Activated CD8-positive, alpha-beta memory T cell treated with anti-CD3 and anti-CD28 coated beads for 36 hours (primary cell): ENCODE data around the gene AMDHD1. TPM values are rescaled to one million over a fixed set of nuclear protein-coding genes. Genes with fewer than 3 reads are reported as not detected.

ENCODE experiments used
- CTCF ChIA-PET: fragments of 350-600 bp; sonication (Branson Sonifier 250); formaldehyde crosslinking; loops from one replicate; lab custom pipeline; 2021; ENCODE audit warnings: antibody characterized with exemption; lab: Charles Lee
- POLR2A ChIA-PET: fragments of 350-600 bp; sonication (Branson Sonifier 250); formaldehyde crosslinking; loops from one replicate; lab custom pipeline; 2021; ENCODE audit warnings: antibody characterized with exemption; lab: Charles Lee
- total RNA-seq, 2 experiments: library from RNA; stranded (reverse); gene quantifications; one replicate each; pipeline ENCODE4 v1.2.3, GENCODE V29; 2021

The AMDHD1 gene
- total RNA-seq, 2 experiments from 2014 or later, result 1.7 to 2.6 TPM

DNA sequence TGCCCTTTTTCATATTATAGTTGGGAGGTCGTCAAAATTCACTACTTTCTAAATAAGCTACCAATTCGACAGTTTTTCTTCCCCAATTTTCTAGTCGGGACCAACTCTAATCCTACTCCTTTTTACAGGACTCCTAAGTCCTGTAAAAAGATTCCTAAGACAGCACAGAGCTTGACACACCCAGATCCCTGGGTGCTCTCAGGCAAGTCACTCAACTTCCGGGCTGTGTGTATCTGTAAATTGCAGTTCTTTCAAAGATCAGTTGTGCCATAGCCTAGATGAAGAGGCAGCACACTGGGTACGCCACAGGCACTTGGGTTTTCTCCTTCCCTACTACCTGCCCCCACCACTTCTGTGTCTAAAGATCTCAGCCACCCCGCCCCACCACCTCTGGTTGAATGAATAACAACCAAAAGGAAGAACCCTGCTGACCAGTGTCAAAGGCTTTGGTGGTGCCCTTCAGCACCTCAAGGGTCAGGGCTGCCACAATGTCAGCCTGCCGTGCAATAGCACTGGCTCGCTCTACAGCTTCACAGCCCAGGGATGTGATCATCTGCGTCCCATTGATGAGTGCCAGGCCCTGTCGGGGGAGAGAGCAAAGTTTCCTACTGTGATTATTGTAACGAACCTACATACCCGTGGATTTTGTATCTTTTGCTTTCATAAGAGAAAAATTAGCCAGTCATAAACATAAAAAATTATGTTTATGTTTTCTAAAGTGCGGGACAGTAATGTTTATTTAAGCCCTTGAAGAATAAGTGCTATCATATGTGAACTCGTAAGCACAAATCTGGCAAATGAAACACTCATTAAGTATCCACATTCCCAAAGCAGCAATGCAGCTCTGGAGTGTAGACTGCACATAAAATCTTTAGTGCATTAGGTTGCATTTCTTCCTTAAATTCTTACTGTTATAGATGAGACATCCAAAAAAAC lies 43.8 kb downstream of the AMDHD1 start:
- POLR2A ChIA-PET, result no interaction called here

DNA sequence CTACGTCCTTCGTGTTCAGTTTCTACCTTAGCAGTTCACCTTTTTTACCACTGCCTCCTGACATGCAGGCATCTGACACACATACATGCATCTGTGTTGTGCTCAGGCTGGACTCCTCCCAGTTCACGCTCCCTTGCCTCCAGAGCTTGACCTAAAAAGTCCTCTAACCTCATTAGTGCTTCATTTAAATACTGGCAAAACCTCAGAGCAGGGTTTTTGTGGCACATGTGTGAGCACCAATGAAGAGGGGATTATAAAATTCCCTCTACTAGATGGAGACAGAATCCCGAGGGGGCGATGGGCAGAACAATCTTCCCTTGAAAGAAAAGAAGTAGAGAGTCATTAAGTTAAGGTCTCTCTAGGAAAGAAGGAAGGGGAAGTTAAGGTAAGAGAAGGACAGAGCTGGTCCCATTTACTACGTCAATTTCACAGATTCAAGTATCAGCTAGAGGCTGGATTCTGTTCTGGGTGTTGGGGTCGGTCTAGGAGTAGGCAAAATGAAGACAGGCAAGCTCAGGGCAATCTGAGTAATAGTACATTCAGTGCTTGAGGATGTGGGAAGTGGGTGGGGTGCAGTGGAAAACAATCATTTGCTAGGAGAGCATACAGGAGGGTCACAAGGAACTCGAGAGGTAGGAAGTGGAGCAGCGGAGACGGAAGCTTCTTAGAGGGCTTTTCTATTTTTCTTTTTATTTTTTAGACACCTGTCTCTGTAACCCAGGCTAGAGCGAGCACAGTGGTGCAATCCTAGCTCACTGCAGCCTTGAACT lies 45.6 kb downstream of the AMDHD1 start:
- POLR2A ChIA-PET, result no interaction called here

More for the DNA sequence above, 43.8 kb downstream of the AMDHD1 start:
- CTCF ChIA-PET, result no interaction called here

DNA sequence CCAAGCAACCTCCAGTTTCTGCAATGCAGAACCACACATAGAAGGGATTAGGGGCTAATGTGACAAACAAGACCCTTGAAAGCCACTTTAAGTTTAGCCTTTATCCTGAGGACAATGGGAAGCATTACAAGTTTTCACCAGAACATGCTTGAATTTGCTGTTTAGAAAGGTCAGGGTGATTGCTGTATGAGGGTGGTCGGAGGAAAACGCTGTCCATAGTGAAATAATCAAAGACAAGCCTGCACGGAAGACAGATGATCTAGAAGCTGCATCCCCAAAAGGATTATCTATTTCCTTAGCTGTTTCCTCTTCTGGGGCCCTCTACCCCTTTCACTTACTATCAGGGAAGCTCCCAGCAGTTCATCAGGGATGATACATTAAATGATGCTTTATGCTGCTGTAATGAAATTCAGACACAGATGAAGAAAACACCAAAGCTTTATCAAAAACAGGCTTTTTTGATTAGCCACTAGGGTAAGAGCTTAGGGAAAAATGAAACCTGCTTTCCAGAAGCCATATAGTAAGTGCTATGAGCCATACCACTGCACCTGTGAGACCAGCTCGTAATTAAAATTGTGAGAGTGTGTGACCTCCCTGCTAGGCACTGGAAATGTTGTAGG lies 46.5 kb downstream of the AMDHD1 start:
- ChIA-PET CTCF (interaction anchor here (0.5 to 0.9 kb wide), 2 partner anchors 48 to 470 kb away, joined by 3 read pairs; no protein-coding TSS in a partner anchor), POLR2A (no interaction called here)

More for the DNA sequence above, 45.6 kb downstream of the AMDHD1 start:
- CTCF ChIA-PET, result interaction anchor here (0.9 kb wide), 1 partner anchor 48 kb away, joined by 3 read pairs; no protein-coding TSS in a partner anchor

- ChIA-PET POLR2A (no interaction called here), CTCF (interaction anchor here (0.5 to 1.2 kb wide), 2 partner anchors 73 to 470 kb away, joined by 3 read pairs; no protein-coding TSS in a partner anchor)
These were observed 47.0 kb downstream of the AMDHD1 start for GRCh38 chr12:95990136-95990535.

DNA sequence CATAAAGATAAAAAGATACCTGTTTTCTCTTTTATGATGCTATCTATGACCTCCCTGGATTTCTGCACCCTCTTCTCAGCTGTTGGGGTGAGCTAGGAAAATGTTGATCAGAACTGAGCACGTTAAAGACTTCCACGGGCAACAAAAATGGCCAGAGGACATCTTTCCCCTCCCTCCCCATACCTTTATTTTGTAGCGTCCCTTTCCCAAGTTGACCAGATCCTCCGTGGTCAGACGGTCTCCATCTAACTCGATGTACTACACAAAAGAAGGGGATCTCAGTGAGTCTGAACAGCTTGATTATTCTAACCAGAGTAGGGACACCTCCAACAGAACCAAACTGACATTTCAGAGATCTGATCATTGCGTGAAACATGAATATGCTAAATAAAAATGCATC lies 50.8 kb downstream of the AMDHD1 start:
- ChIA-PET POLR2A (no interaction called here), CTCF (interaction anchor here (0.6 kb wide), 1 partner anchor 399 kb away, joined by 5 read pairs; no protein-coding TSS in a partner anchor)

DNA sequence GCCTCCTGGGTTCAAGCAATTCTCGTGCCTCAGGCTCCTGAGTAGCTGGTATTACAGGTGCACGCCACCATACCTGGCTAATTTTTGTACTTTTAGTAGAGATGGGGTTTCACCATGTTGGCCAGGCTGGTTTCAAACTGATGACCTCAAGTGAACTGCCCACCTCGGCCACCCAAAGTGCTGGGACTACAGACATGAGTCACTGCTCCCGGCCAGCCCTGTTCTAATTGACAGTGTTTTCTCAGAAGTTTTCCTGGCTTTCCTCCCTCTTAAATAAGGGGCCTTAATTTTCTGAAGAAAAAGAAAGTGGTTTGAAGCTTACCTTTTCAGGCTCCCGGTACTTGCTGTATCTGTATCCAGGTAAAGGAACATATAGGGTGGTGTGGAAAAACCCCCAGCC lies 51.3 kb downstream of the AMDHD1 start:
- ChIA-PET CTCF (no interaction called here), POLR2A (no interaction called here)

GRCh38 chr12:95995238-95996031 lies 52.3 kb downstream of the AMDHD1 start:
- ChIA-PET POLR2A (no interaction called here), CTCF (no interaction called here)

DNA sequence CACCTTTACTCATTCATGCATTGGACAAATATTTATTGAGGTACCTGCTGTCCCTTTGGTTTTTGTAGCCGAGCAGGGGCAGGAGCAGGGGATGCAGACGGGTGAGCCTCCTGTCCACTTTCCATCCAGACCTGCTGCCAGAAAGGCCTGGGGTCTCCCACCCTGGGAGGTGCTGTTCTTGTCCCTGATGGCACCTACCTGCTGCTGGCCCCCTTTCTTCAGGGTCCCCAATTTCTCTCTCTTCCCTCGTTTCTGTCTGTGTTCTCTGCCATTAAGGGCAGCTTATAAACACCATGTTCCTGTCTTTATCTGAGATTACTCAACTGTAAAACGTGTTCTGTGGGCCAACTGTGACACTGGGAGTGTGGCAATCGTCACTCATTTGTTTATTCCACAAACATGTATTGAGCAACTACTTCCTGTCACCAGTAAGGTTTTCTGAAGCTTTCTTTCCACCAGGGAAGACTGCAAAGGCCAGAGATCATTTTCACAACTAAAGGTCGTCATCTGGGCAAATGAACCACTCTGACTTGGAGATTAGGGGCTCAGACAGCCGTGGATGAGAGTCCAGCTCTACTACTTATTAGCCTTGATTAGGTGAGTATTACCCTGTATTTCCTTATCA lies 53.0 kb downstream of the AMDHD1 start, which contains the start of gene HAL:
TSS of gene HAL (minus strand) at position 311 of the 625 bp plus-strand sequence. CDS start 434 bp downstream, outside the sequence.
- CTCF ChIA-PET, result interaction anchor here (2.9 kb wide), 1 partner anchor 77 kb away, joined by 16 read pairs; no protein-coding TSS in a partner anchor
- POLR2A ChIA-PET, result no interaction called here

GRCh38 chr12:95997276-95997675 lies 54.1 kb downstream of the AMDHD1 start:
- POLR2A ChIA-PET, result no interaction called here

DNA sequence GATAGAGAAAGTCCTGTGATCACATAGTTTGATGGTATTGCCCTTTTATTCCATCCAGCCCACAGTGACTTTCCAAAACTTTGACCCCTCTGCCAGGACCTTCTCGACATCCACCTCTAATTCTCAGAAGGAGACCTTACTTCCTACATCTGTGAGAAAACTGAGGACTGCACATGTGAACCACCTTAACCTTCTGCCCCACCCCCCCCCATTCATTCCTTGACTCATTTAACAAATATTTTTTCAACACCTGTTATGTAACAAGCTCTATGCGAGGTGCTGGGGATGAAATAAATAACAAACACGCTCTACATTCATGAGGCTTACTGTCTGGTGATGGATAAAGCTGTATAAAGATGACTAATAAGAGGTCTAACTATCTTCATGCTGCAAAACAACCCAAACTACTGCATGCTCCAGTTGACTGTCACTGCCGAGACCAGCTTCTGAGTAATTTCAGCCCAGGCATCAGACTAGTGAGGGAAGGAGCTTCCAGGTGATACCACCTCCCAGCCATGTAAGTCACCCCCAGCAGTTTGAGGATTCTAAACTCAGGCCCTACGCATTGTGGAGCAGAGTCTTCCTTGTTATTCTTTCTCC lies 54.9 kb downstream of the AMDHD1 start:
- ChIA-PET CTCF (interaction anchor here (0.5 to 2.9 kb wide), 10 partner anchors 14 to 356 kb away, joined by 3 to 16 read pairs (median 4); partner anchors contain the start of gene AMDHD1), POLR2A (interaction anchor here (0.7 to 0.8 kb wide), 2 partner anchors 54 to 79 kb away, joined by 3 read pairs; no protein-coding TSS in a partner anchor)

More at GRCh38 chr12:95997276-95997675, 54.1 kb downstream of the AMDHD1 start:
- CTCF ChIA-PET, result interaction anchor here (2.9 kb wide), 1 partner anchor 79 kb away, joined by 16 read pairs; no protein-coding TSS in a partner anchor

GRCh38 chr12:95998611-95999286 lies 55.6 kb downstream of the AMDHD1 start:
- ChIA-PET POLR2A (interaction anchor here (0.7 to 0.8 kb wide), 2 partner anchors 55 to 80 kb away, joined by 3 read pairs; no protein-coding TSS in a partner anchor), CTCF (interaction anchor here (0.5 to 2.9 kb wide), 13 partner anchors 13 to 357 kb away, joined by 3 to 16 read pairs (median 3); partner anchors contain the start of gene AMDHD1)

DNA sequence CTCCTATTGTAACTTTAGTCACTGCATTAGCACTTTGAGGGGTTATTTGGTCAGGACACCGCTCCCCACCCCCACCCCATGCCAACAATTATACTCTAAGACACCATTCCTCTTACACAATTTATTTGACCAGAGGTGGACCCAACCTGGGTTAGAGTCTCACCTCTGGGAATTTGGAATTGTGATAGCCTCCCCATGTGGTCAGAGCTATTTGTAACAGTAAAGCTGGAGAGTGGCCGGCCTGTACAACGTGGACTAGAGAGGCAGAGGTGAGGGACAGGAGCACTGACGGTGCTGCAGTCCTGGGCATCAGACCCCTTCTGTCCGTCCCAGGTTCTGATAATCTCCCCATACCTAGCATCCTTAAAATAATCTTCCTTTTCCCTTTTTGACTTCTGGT lies 56.4 kb downstream of the AMDHD1 start:
- ChIA-PET CTCF (interaction anchor here (1.0 to 1.5 kb wide), 2 partner anchors 13 to 86 kb away, joined by 3 read pairs; no protein-coding TSS in a partner anchor), POLR2A (no interaction called here)

- POLR2A ChIA-PET, result no interaction called here
- CTCF ChIA-PET, result no interaction called here
These were observed 57.7 kb downstream of the AMDHD1 start for GRCh38 chr12:96000858-96001257.

DNA sequence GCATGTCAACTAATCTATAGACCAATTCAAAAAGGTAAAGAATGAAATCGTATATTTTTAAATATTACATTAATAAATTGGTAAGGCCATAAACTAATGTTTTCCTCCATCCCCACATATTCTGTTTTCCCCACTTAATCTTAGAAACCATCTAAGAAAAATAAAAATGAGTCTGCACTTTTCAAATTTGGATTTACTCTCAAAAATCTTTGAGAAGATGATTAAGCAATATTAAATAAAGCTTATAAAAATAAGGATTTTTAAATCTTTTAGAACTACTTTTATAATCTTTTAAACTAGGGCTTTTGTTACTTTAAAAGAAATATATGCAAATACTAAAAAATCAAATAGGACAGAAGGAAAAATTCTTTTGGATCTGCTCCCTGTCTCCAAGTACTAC lies 63.6 kb downstream of the AMDHD1 start:
- POLR2A ChIA-PET, result no interaction called here
- CTCF ChIA-PET, result no interaction called here

DNA sequence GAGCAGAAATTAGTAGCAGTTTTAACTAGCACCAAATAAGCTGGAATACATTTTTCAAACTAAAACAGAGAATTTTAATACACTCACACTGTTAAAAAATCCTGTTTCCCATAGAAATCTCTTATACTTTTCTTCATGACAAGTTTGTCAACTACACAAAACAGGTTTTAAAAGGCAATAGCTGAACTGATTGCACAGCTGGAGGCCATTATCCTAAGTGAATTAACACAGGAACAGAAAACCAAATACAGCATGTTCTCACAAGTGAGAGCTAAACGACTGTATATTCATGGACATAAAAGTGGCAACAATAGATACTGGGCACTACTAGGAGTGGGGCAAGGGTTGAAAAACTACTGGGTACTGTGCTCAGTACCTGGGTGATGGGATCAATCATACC lies 64.6 kb downstream of the AMDHD1 start:
- ChIA-PET CTCF (no interaction called here), POLR2A (no interaction called here)

DNA sequence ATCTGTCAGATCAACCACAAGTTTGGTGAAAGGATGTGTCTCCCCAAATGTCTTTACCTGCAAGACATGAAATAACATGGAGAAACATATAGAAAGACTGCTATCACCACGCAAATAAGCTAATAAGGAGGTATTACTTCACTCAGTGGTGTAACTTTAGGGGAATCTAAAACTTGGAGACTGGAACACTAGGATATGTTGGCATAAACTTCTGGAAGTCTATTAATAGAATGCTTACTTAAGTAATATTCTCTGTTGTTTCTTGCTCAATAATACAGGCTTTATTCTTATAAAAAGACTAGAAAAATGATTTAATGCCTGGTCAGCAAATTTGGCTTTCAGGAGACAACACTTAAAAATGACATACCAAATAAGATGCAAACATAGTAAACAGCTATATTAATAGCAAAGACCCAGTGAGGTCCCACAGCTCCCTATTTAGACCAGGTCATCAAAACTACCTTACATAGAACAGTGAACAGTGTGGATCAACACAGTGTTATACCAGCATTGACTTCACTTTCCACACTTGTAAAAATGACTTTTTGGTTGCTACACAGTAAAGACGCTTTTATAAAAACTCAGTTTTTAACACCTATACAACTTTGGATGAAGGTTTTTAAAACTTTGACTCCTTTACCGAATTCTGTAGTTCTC lies 71.9 kb downstream of the AMDHD1 start:
- ChIA-PET CTCF (interaction anchor here (1.0 kb wide), 1 partner anchor 501 kb away, joined by 3 read pairs; no protein-coding TSS in a partner anchor), POLR2A (no interaction called here)
